Tibial artery (tissue), 4 donors: ENCODE data around the gene SGTA.
"Not testable (repeated sequence)": the region's sequence is repeated elsewhere in the genome, so short reads cannot be mapped to it uniquely, and the experiment has no call there.

Experiments used
- DNase-seq, 2 donors: peaks; one replicate each; pipeline ENCODE4 v3.0.0-alpha.2; 2019
- H3K27ac ChIP-seq, 2 donors: fragments of 200-600 bp; sonication (generic) in 1 of 2; 1 replicate in 1 of 2; 2 replicates in 1 of 2; pipeline ENCODE4 v1.5.1; 2018 to 2019; ENCODE audit warnings: mild to moderate bottlenecking in 1 of 2
- H3K27me3 ChIP-seq, 2 donors: fragments of 200-600 bp; sonication (generic) in 1 of 2; one replicate each; pipeline versions ENCODE4 v1.5.1 to v1.6.0; 2016 to 2019
- H3K36me3 ChIP-seq, 3 donors: fragments of 200-600 bp; sonication (generic) in 2 of 3; one replicate each; pipeline ENCODE4 v1.5.1; 2016 to 2019; ENCODE audit warnings: mild to moderate bottlenecking in 2 of 3
- H3K4me1 ChIP-seq, 4 donors: fragments of 200-600 bp; sonication (generic) in 2 of 4; 1 replicate in 3 of 4; 2 replicates in 1 of 4; pipeline ENCODE4 v1.5.1; 2016 to 2019
- H3K4me3 ChIP-seq, 2 donors: fragments of 200-600 bp; sonication (generic) in 1 of 2; 1 replicate in 1 of 2; 2 replicates in 1 of 2; pipeline ENCODE4 v1.5.1; 2018 to 2019; ENCODE audit warnings: mild to moderate bottlenecking in 2 of 2
- H3K9me3 ChIP-seq, 3 donors: fragments of 200-600 bp; sonication (generic) in 1 of 3; one replicate each; pipeline ENCODE4 v1.5.1; 2016 to 2019
- intact Hi-C: fragments of 100-400 bp; cut with DNase I; formaldehyde crosslinking; loops from one replicate; pipeline ENCODE4 v1.15.0; 2023; ENCODE audit warnings: low total_unique reads
- TF ChIP-seq, protein P1 (sequence below), 2 experiments: fragments of 200-600 bp in 1 of 2; fragments of 450-650 bp in 1 of 2; IDR thresholded peaks; one replicate each; pipeline ENCODE4 v1.5.1; 2017 to 2019; ENCODE audit warnings: antibody characterized with exemption in 2 of 2, mild to moderate bottlenecking in 1 of 2, moderate library complexity in 1 of 2

The SGTA gene

DNA sequence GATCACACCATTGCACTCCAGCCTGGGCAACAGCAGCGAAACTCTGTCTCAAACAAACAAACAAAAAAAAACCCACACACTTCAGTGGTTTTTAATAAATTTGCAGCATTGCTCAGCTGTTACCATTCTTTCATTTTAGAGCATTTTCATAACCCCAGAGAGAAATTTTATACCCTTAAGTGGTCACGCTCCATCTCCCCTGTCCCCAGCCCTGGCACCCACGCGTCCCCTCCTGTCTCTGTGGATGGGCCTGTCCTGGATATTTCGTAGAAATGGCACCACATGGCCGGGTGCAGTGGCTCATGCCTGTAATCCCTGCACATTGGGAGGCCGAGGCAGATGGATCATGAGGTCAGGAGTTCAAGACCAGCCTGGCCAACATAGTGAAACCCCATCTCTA lies 10.1 kb upstream of the SGTA start:
- Histone ChIP-seq H3K27me3 (no peaks in the 10 kb centered on the region), H3K36me3 (peaks cover 0 to 81% (median 36%) of the 10 kb centered on the region in 3 donors), H3K9me3 (no peaks in the 10 kb centered on the region), H3K27ac (no peak overlapping the region), H3K4me1 (no peaks in the 10 kb centered on the region), H3K4me3 (no peak overlapping the region)
- intact Hi-C loops: no loop called here
- no peak for DNase-seq
- TF ChIP-seq, protein P1, sequence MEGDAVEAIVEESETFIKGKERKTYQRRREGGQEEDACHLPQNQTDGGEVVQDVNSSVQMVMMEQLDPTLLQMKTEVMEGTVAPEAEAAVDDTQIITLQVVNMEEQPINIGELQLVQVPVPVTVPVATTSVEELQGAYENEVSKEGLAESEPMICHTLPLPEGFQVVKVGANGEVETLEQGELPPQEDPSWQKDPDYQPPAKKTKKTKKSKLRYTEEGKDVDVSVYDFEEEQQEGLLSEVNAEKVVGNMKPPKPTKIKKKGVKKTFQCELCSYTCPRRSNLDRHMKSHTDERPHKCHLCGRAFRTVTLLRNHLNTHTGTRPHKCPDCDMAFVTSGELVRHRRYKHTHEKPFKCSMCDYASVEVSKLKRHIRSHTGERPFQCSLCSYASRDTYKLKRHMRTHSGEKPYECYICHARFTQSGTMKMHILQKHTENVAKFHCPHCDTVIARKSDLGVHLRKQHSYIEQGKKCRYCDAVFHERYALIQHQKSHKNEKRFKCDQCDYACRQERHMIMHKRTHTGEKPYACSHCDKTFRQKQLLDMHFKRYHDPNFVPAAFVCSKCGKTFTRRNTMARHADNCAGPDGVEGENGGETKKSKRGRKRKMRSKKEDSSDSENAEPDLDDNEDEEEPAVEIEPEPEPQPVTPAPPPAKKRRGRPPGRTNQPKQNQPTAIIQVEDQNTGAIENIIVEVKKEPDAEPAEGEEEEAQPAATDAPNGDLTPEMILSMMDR (IDR thresholded peaks at IDR 0.05): no peak

DNA sequence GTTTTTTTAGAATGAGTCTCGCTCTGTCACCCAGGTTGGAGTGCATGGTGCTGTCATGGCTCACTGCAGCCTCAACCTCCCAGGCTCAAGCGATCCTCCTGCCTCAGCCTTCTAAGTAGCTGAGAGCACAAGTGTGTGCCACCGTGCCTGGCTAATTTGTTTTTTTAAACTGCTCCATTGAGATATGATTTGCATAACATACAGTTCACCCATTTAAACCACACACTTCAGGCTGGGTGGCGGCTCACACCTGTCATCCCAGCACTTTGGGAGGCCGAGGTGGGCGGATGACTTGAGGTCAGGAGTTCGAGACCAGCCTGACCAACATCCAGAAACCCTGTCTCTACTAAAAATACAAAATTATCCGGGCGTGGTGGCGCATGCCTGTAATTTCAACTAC lies 9.6 kb upstream of the SGTA start:
- intact Hi-C loops, H3K27me3 ChIP-seq, H3K4me3 ChIP-seq, H3K9me3 ChIP-seq, DNase-seq, H3K4me1 ChIP-seq, H3K27ac ChIP-seq: not testable (repeated sequence)
- peaks cover 0 to 77% (median 35%) of the 10 kb centered on the region in 3 donors for H3K36me3 ChIP-seq

DNA sequence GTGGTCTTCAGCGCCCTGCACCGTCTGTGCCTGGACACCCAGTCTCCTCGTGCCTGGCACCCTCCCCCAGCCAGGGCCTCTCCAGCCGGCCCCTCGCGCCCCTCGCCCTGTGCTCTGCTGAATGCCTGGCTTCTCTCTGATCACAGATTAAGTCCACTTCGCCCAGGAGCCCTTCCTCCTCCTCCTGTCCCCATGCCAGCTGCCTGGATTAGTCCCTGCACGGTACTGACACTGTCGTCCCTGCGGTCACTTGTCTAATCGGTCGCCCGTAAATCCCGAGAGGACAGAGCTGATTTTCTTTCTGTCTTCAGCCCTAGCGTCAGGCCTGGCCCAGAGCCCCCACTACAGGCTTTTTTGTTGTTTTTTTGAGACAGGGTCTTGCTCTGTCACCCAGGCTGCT lies 8.8 kb upstream of the SGTA start:
- Histone ChIP-seq H3K4me1 (no peaks in the 10 kb centered on the region), H3K27ac (no peak overlapping the region), H3K4me3 (no peak overlapping the region), H3K36me3 (peaks cover 0 to 69% (median 27%) of the 10 kb centered on the region in 3 donors), H3K9me3 (no peaks in the 10 kb centered on the region), H3K27me3 (no peaks in the 10 kb centered on the region)
- TF ChIP-seq, protein P1 (IDR thresholded peaks at IDR 0.05): no peak
- DNase-seq: no peak
- intact Hi-C loops: no loop called here

DNA sequence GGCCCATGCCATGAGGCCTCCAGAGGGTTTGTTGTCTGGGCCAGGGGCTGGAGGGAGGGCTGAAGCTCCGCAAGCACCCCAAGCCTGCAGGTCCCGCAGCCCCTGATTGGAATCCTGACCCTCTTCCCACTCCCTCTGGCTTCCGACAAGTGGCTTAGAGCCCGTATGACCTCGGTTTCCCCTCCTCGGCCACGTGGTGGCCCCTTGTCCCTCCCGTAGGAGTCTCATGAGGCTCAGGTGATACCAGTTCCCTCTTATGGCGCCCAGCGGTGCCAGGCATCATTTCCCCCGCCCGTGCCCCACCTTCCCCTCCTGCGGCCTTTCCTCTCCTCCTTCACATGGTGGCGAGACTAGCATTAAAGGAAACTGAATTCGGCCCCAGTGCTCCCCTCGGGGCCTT lies 8.4 kb upstream of the SGTA start:
- H3K27ac ChIP-seq: no peak overlapping the region
- intact Hi-C loops: no loop called here
- peaks cover 0 to 64% (median 25%) of the 10 kb centered on the region in 3 donors for H3K36me3 ChIP-seq
- H3K4me1 ChIP-seq: peaks cover 0 to 4% (median under 1%) of the 10 kb centered on the region in 4 donors
- H3K9me3 ChIP-seq: no peaks in the 10 kb centered on the region
- H3K27me3 ChIP-seq: no peaks in the 10 kb centered on the region
- no peak overlapping the region for H3K4me3 ChIP-seq
- TF ChIP-seq, protein P1 (IDR thresholded peaks at IDR 0.05): no peak
- no peak for DNase-seq

DNA sequence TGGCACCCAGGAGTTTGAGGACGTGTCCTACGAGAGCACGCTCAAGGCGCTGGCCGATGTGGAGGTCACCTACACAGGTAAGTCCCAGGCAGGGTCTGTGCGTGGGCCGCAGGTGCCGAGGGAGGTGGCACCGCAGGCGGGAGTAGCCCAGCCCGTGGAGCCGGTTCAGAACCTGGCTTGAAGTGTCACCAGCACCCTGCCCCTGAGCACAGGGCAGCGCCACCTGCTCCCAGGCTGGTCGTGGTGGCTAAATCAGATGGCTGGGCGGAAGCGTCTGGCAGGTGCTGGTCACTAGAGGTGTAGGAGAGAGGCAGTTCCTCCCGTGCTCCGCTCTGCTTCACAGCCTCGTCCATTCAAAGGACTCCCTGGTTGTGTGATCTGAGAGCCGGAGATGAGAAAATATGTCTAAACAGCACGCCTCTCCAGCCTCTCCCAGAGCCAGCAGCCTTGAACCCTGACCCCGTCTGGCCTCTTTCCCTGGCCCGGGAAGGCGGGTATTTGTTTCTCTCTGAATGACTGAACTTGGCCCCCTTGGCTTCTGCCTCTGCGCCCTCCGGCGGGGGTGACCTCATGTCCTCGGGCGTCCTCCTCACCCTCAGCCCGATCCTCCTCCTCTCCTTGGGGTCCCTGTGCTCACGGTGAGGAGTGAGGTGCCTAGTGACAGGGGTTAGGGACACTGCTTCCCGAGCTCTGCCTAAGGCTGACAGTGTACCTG lies 7.6 kb upstream of the SGTA start:
- Histone ChIP-seq H3K4me1 (peaks cover 0 to 11% (median 8%) of the 10 kb centered on the region in 4 donors), H3K4me3 (no peak overlapping the region), H3K9me3 (no peaks in the 10 kb centered on the region), H3K27me3 (no peaks in the 10 kb centered on the region), H3K27ac (no peak overlapping the region), H3K36me3 (peaks cover 0 to 57% (median 25%) of the 10 kb centered on the region in 3 donors)
- intact Hi-C loops: no loop called here
- TF ChIP-seq, protein P1 (IDR thresholded peaks at IDR 0.05): no peak
- no peak for DNase-seq

DNA sequence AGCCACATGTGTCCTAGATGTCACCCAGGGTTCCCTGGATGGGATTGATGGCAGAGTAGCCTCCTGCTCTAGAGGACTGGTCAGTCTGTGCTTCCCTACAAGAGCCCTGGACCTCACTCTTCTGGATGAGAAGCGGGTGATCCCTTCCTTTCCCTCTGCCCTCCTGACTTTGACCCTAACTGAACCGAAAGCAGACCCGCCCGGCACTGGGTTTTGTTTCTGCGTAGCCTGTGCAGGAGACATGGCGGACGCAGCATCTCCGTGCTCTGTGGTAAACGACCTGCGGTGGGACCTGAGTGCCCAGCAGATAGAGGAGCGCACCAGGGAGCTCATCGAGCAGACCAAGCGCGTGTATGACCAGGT lies 7.1 kb upstream of the SGTA start:
- peaks cover 0 to 52% (median 20%) of the 10 kb centered on the region in 3 donors for H3K36me3 ChIP-seq
- no peak overlapping the region for H3K27ac ChIP-seq
- no peak overlapping the region for H3K4me3 ChIP-seq
- TF ChIP-seq, protein P1 (IDR thresholded peaks at IDR 0.05): no peak
- H3K4me1 ChIP-seq: peaks cover 0 to 15% (median 9%) of the 10 kb centered on the region in 4 donors
- intact Hi-C loops: no loop called here
- no peaks in the 10 kb centered on the region for H3K9me3 ChIP-seq
- DNase-seq: no peak
- no peaks in the 10 kb centered on the region for H3K27me3 ChIP-seq
